Heart left ventricle (tissue), 13 donors: ENCODE data around the gene CNTNAP5.

Experiments
- CTCF ChIP-seq, 12 donors: fragments of 200-600 bp; sonication (generic) in 4 of 12; IDR thresholded peaks; one replicate each; pipeline versions ENCODE4 v1.5.0 to v1.8.0; 2018 to 2022; ENCODE audit warnings: antibody characterized with exemption in 12 of 12, mild to moderate bottlenecking in 5 of 12
- POLR2A ChIP-seq, 2 donors: fragments of 450-650 bp; IDR thresholded peaks; one replicate each; pipeline ENCODE4 v1.6.1; 2017; ENCODE audit warnings: antibody characterized with exemption in 2 of 2, mild to moderate bottlenecking in 2 of 2, moderate library complexity in 2 of 2
- donor health status: ischemic (EF 13 %, LVEDD 7.1; RV severe dilation, severe dysfunction).
- donor health status: DM: no; HTN: yes; CAD: no.
- donor health status: DM: no; HTN: no; CAD: no.
- donor health status: ischemic (EF 25% LVEDD 6.9; RV normal size, moderate dysfunction).
- donor health status: ischemic (EF 25% LVEDD 5.7; RV mildly dilated, moderate dysfunction).
- donor health status: ischemic (EF 35%, LVEDD 5.7; RV mildly dilated, moderate dysfunction).
- donor health status: nonischemic (EF 11% LVEDD 7.7; RV severe dilation, severe dysfunction).
- donor health status: DM: yes; HTN: yes; CAD: no.
- donor health status: PGD.
- donor health status: ischemic (EF 29% LVEDD 5.4; RV normal size, mild dysfunction).
- donor health status: nonischemic (EF 23%, LVEDD 6.1; RV moderate dilation, normal function).

GRCh38 chr2:124145982-124146381 is 120.9 kb downstream of the CNTNAP5 start:
- TF ChIP-seq POLR2A (IDR thresholded peaks at IDR 0.05), result no peak
- TF ChIP-seq CTCF (IDR thresholded peaks at IDR 0.05), result no peak
